H9 (cell line): ENCODE results near the gene SMYD2. TPM values are rescaled to one million over a fixed set of nuclear protein-coding genes. Genes with fewer than 3 reads are reported as not detected.

Source experiments
- DNase-seq: peaks from one replicate; pipeline ENCODE4 v3.0.0-alpha.2; 2017
- H2AFZ ChIP-seq: one replicate; pipeline ENCODE4 v1.6.1; 2013; ENCODE audit warnings: mild to moderate bottlenecking, low read length, control low read depth, moderate library complexity
- H2AK5ac ChIP-seq: 2 replicates; pipeline ENCODE4 v1.6.1; 2013; ENCODE audit warnings: low read length, control low read depth, mixed read lengths; ENCODE audit not compliant: insufficient read length
- H2BK120ac ChIP-seq: one replicate; pipeline ENCODE4 v1.6.1; 2013; ENCODE audit warnings: low read depth, mild to moderate bottlenecking, low read length, control low read depth, inconsistent platforms; ENCODE audit not compliant: poor library complexity, severe bottlenecking
- H2BK12ac ChIP-seq: 2 replicates; pipeline ENCODE4 v1.6.1; 2013; ENCODE audit warnings: low read length, control low read depth, mixed read lengths, low read depth; ENCODE audit not compliant: insufficient read length
- H2BK15ac ChIP-seq: 2 replicates; pipeline ENCODE4 v1.6.1; 2013; ENCODE audit warnings: low read depth, low read length, control low read depth
- H2BK20ac ChIP-seq: one replicate; pipeline ENCODE4 v1.6.1; 2013; ENCODE audit warnings: low read depth, mild to moderate bottlenecking, low read length, control low read depth, inconsistent platforms; ENCODE audit not compliant: poor library complexity, severe bottlenecking
- H2BK5ac ChIP-seq: 2 replicates; pipeline ENCODE4 v1.6.1; 2013; ENCODE audit warnings: low read length, control low read depth, mixed read lengths; ENCODE audit not compliant: insufficient read length
- H3K14ac ChIP-seq: 2 replicates; pipeline ENCODE4 v1.6.1; 2013; ENCODE audit warnings: low read length, control low read depth; ENCODE audit not compliant: insufficient read depth
- H3K18ac ChIP-seq: 2 replicates; pipeline ENCODE4 v1.6.1; 2013; ENCODE audit warnings: low read depth, mild to moderate bottlenecking, mixed read lengths, low read length, control low read depth; ENCODE audit not compliant: insufficient read length
- H3K23ac ChIP-seq: 2 replicates; pipeline ENCODE4 v1.6.1; 2013; ENCODE audit warnings: low read length, control low read depth, mixed read lengths, low read depth; ENCODE audit not compliant: insufficient read length
- H3K23me2 ChIP-seq: 2 replicates; pipeline ENCODE4 v1.6.1; 2013; ENCODE audit warnings: low read depth, mild to moderate bottlenecking, mixed read lengths, low read length, control low read depth; ENCODE audit not compliant: insufficient read length, poor library complexity, severe bottlenecking
- H3K27ac ChIP-seq: 2 replicates; pipeline ENCODE4 v1.5.1; 2013; ENCODE audit warnings: low read length, control low read depth, mixed read lengths, low read depth; ENCODE audit not compliant: insufficient read length
- H3K27me3 ChIP-seq: 2 replicates; pipeline ENCODE4 v1.6.1; 2013; ENCODE audit warnings: low read length, control low read depth, inconsistent platforms; ENCODE audit not compliant: insufficient read depth
- H3K4ac ChIP-seq: 2 replicates; pipeline ENCODE4 v1.6.1; 2013; ENCODE audit warnings: low read depth, mild to moderate bottlenecking, control low read depth, inconsistent platforms, low read length, moderate library complexity
- H3K4me1 ChIP-seq: 2 replicates; pipeline ENCODE4 v1.6.1; 2013; ENCODE audit warnings: low read length, control low read depth, inconsistent platforms; ENCODE audit not compliant: insufficient read depth
- H3K4me2 ChIP-seq: 2 replicates; pipeline ENCODE4 v1.6.1; 2013; ENCODE audit warnings: low read length, control low read depth, mixed read lengths; ENCODE audit not compliant: insufficient read length, insufficient read depth
- H3K56ac ChIP-seq: 2 replicates; pipeline ENCODE4 v1.6.1; 2013; ENCODE audit warnings: low read depth, mild to moderate bottlenecking, mixed read lengths, low read length, control low read depth; ENCODE audit not compliant: insufficient read length
- H3K79me1 ChIP-seq: 2 replicates; pipeline ENCODE4 v1.6.1; 2013; ENCODE audit warnings: low read depth, mild to moderate bottlenecking, moderate library complexity, low read length, control low read depth, inconsistent platforms; ENCODE audit not compliant: insufficient read depth, poor library complexity, severe bottlenecking
- H3K79me2 ChIP-seq: 2 replicates; pipeline ENCODE4 v1.6.1; 2013; ENCODE audit warnings: low read length, control low read depth, inconsistent platforms; ENCODE audit not compliant: insufficient read depth
- H3K9ac ChIP-seq: 2 replicates; pipeline ENCODE4 v1.6.1; 2013; ENCODE audit warnings: low read length, control low read depth, mixed read lengths; ENCODE audit not compliant: insufficient read length; ENCODE audit errors: extremely low read depth
- H3K9me3 ChIP-seq: one replicate; pipeline ENCODE4 v1.6.1; 2013; ENCODE audit warnings: low read depth, low read length, inconsistent platforms; ENCODE audit not compliant: control insufficient read depth
- H3T11ph ChIP-seq: one replicate; pipeline ENCODE4 v1.6.1; 2013; ENCODE audit warnings: mild to moderate bottlenecking, low read length, control low read depth, inconsistent platforms
- H4K20me1 ChIP-seq: one replicate; pipeline ENCODE4 v1.6.1; 2013; ENCODE audit not compliant: control insufficient read depth, insufficient read length, insufficient read depth
- H4K5ac ChIP-seq: 2 replicates; pipeline ENCODE4 v1.6.1; 2013; ENCODE audit warnings: low read depth, mild to moderate bottlenecking, mixed read lengths, low read length, control low read depth; ENCODE audit not compliant: insufficient read length
- H4K8ac ChIP-seq: replicated peaks from 2 replicates; pipeline ENCODE4 v1.6.1; 2013; ENCODE audit warnings: low read length, control low read depth, mixed read lengths, low read depth; ENCODE audit not compliant: insufficient read length
- H4K91ac ChIP-seq: 2 replicates; pipeline ENCODE4 v1.6.1; 2013; ENCODE audit warnings: low read depth, mild to moderate bottlenecking, moderate library complexity, mixed read lengths, low read length, control low read depth; ENCODE audit not compliant: insufficient read length
- H3K27ac Mint-ChIP-seq, 3 experiments: 2 replicates in 2 of 3; 3 replicates in 1 of 3; pipeline ENCODE4 v1.8.0; 2020 to 2021; ENCODE audit warnings: mixed read lengths in 3 of 3, mild to moderate bottlenecking in 1 of 3, moderate library complexity in 1 of 3
- H3K27me3 Mint-ChIP-seq: 2 replicates; pipeline ENCODE4 v1.8.0; 2021; ENCODE audit warnings: low read depth, mild to moderate bottlenecking, moderate library complexity, mixed read lengths
- H3K36me3 Mint-ChIP-seq, 3 experiments: 2 replicates in 2 of 3; 3 replicates in 1 of 3; pipeline ENCODE4 v1.8.0; 2020 to 2021; ENCODE audit warnings: low read depth in 3 of 3, mixed read lengths in 3 of 3; ENCODE audit not compliant: insufficient read depth in 1 of 3
- H3K4me1 Mint-ChIP-seq, 2 experiments: 2 replicates each; pipeline ENCODE4 v1.8.0; 2020; ENCODE audit warnings: mixed read lengths in 2 of 2
- H3K4me3 Mint-ChIP-seq, 2 experiments: 2 replicates in 1 of 2; 3 replicates in 1 of 2; pipeline ENCODE4 v1.8.0; 2020 to 2021; ENCODE audit warnings: mild to moderate bottlenecking in 2 of 2, mixed read lengths in 2 of 2, moderate library complexity in 1 of 2
- H3K9me3 Mint-ChIP-seq, 2 experiments: 2 replicates in 1 of 2; 3 replicates in 1 of 2; pipeline ENCODE4 v1.8.0; 2020; ENCODE audit warnings: mild to moderate bottlenecking in 2 of 2, mixed read lengths in 2 of 2, moderate library complexity in 1 of 2
- WGBS: extraction: QIAGEN DNeasy Blood & Tissue Kit; methylation state at CpG from one replicate; pipeline ENCODE4 v1.1.7; 2013; ENCODE audit warnings: missing lambda C conversion rate, low lambda C conversion rate, mixed read lengths; ENCODE audit not compliant: insufficient read length; ENCODE audit errors: extremely low coverage; 5-methylcytosine and 5-hydroxymethylcytosine counted together
- total RNA-seq: library from RNA; stranded (reverse); gene quantifications from 2 replicates; pipeline ENCODE4 v1.2.1, GENCODE V29; 2021
- TF ChIP-seq, protein P1 (sequence below): fragments of 200-600 bp; sonication (generic); conservative IDR thresholded peaks from 3 replicates; pipeline ENCODE4 v1.8.0; 2021; ENCODE audit warnings: antibody characterized with exemption, mild to moderate bottlenecking

Gene SMYD2
- total RNA-seq, 1 experiment from 2014 or later = 10.9 TPM

DNA sequence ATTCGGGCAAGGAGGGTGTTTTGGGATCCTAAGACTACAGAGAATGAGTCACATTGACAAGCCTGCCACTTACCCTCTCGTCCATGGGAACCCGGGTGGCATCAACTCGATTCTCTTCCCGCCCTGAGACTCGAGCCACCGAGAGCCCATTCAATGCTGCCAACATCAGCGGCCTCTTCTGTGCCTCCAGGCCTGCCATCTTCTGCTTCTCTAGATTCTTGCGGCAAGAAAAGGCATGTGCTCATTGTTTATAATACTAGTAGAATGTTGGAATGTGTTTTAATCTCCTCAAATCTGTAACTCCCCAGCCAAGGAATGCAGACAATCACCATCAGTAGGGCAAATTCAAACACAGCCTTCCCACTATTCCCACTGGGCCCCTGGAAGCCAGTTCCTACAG lies 96.9 kb downstream of the SMYD2 start:
- TF ChIP-seq, protein P1, sequence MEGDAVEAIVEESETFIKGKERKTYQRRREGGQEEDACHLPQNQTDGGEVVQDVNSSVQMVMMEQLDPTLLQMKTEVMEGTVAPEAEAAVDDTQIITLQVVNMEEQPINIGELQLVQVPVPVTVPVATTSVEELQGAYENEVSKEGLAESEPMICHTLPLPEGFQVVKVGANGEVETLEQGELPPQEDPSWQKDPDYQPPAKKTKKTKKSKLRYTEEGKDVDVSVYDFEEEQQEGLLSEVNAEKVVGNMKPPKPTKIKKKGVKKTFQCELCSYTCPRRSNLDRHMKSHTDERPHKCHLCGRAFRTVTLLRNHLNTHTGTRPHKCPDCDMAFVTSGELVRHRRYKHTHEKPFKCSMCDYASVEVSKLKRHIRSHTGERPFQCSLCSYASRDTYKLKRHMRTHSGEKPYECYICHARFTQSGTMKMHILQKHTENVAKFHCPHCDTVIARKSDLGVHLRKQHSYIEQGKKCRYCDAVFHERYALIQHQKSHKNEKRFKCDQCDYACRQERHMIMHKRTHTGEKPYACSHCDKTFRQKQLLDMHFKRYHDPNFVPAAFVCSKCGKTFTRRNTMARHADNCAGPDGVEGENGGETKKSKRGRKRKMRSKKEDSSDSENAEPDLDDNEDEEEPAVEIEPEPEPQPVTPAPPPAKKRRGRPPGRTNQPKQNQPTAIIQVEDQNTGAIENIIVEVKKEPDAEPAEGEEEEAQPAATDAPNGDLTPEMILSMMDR = no peak
- H3K27me3 Mint-ChIP-seq = no peaks in the 10 kb centered on the region
- Histone ChIP-seq H4K91ac (no peak overlapping the region), H3K79me2 (no peaks in the 10 kb centered on the region), H3K4me1 (peaks cover 8% of the 10 kb centered on the region; the same call in 1 of the 2 replicates), H4K20me1 (no peaks in the 10 kb centered on the region), H3K27me3 (no peaks in the 10 kb centered on the region), H3K18ac (no peak overlapping the region), H3K9ac (no peak overlapping the region), H3K9me3 (no peaks in the 10 kb centered on the region), H3T11ph (no peak overlapping the region), H3K79me1 (peaks cover 7% of the 10 kb centered on the region), H2BK120ac (no peak overlapping the region), H2AK5ac (no peak overlapping the region), H3K4me2 (no peak overlapping the region), H2BK20ac (no peak overlapping the region), H3K4ac (no peak overlapping the region), H3K23ac (no peak overlapping the region), H2BK5ac (no peak overlapping the region), H2BK12ac (no peak overlapping the region), H3K14ac (no peak overlapping the region), H3K23me2 (no peaks in the 10 kb centered on the region), H3K27ac (no peak overlapping the region), H2BK15ac (no peak overlapping the region), H4K5ac (no peak overlapping the region), H3K56ac (no peak overlapping the region), H2AFZ (no peak overlapping the region), H4K8ac (no peak overlapping the region)
- peak overlapping the region in 2 of 3 experiments; percentile 47 to 69; a peak in 3 of 7 replicates for H3K27ac Mint-ChIP-seq
- H3K4me1 Mint-ChIP-seq = peaks cover 31 to 36% of the 10 kb centered on the region in 2 experiments
- DNase-seq = no peak
- WGBS = no CpG with 5 or more reads among the region's 9 CpGs
- no peak overlapping the region for H3K4me3 Mint-ChIP-seq
- H3K36me3 Mint-ChIP-seq = peaks cover 6 to 52% (median 28%) of the 10 kb centered on the region in 3 experiments; a peak in 5 of 7 replicates
- no peaks in the 10 kb centered on the region for H3K9me3 Mint-ChIP-seq
